CD14-positive monocyte (primary cell): ENCODE results near the gene IMPACT. TPM values are rescaled to one million over a fixed set of nuclear protein-coding genes. Genes with fewer than 3 reads are reported as not detected.

ENCODE experiments used
- DNase-seq, 3 donors: peaks; one replicate each; pipeline ENCODE4 v3.0.0-alpha.2; 2011 to 2022
- H2AFZ ChIP-seq: 2 replicates; pipeline ENCODE4 v1.6.0; 2012; ENCODE audit warnings: mild to moderate bottlenecking, low read depth, low read length, inconsistent platforms; ENCODE audit not compliant: insufficient read depth, poor library complexity, severe bottlenecking
- H3K27ac ChIP-seq, 2 donors: 1 replicate in 1 of 2; 2 replicates in 1 of 2; pipeline ENCODE4 v1.5.1; 2012 to 2013; ENCODE audit warnings: low read length in 2 of 2, control low read depth in 1 of 2, inconsistent platforms in 1 of 2, low read depth in 1 of 2, mild to moderate bottlenecking in 1 of 2
- H3K27me3 ChIP-seq, 2 donors: one replicate each; pipeline versions ENCODE4 v1.6.0 to v1.6.1; 2011 to 2013; ENCODE audit warnings: low read length in 2 of 2; ENCODE audit not compliant: control insufficient read depth in 2 of 2, insufficient read depth in 2 of 2
- H3K36me3 ChIP-seq, 2 donors: replicated peaks in 1 of 2; 1 replicate in 1 of 2; 2 replicates in 1 of 2; pipeline versions ENCODE4 v1.5.1 to v1.6.1; 2012 to 2013; ENCODE audit warnings: low read length in 2 of 2, control low read depth in 1 of 2, inconsistent platforms in 1 of 2, mild to moderate bottlenecking in 1 of 2; ENCODE audit not compliant: insufficient read depth in 2 of 2, control insufficient read depth in 1 of 2
- H3K4me1 ChIP-seq, 2 donors: 1 replicate in 1 of 2; 2 replicates in 1 of 2; pipeline versions ENCODE4 v1.5.1 to v1.6.1; 2012 to 2013; ENCODE audit warnings: low read length in 2 of 2, control low read depth in 1 of 2, inconsistent platforms in 1 of 2, mild to moderate bottlenecking in 1 of 2, moderate library complexity in 1 of 2; ENCODE audit not compliant: insufficient read depth in 2 of 2, control insufficient read depth in 1 of 2
- H3K4me2 ChIP-seq: replicated peaks from 2 replicates; pipeline ENCODE3; 2012; ENCODE audit warnings: low read length, moderate library complexity, mild to moderate bottlenecking; ENCODE audit not compliant: poor library complexity, severe bottlenecking; ENCODE audit errors: extremely low read depth
- H3K4me3 ChIP-seq, 3 experiments: fragments of 200-600 bp in 1 of 3; sonication (generic) in 1 of 3; replicated peaks in 1 of 3; 1 replicate in 2 of 3; 2 replicates in 1 of 3; pipeline ENCODE4 v1.5.1; 2011 to 2013; ENCODE audit warnings: low read length in 3 of 3, mild to moderate bottlenecking in 3 of 3, control low read depth in 2 of 3, low read depth in 2 of 3, inconsistent platforms in 1 of 3, moderate library complexity in 1 of 3
- H3K79me2 ChIP-seq: 2 replicates; pipeline ENCODE4 v1.6.0; 2012; ENCODE audit warnings: mild to moderate bottlenecking, control low read depth, inconsistent platforms, low read length, moderate library complexity; ENCODE audit not compliant: insufficient read depth
- H3K9ac ChIP-seq: 2 replicates; pipeline ENCODE4 v1.6.0; 2017; ENCODE audit warnings: low read length, mild to moderate bottlenecking; ENCODE audit not compliant: insufficient read depth, poor library complexity, severe bottlenecking
- H3K9me3 ChIP-seq, 2 donors: replicated peaks in 1 of 2; 1 replicate in 1 of 2; 2 replicates in 1 of 2; pipeline versions ENCODE4 v1.5.1 to v1.6.1; 2012 to 2013; ENCODE audit warnings: low read length in 2 of 2, control low read depth in 1 of 2; ENCODE audit not compliant: control insufficient read depth in 1 of 2, insufficient read depth in 1 of 2
- H4K20me1 ChIP-seq: 2 replicates; pipeline ENCODE4 v1.6.0; 2012; ENCODE audit warnings: mild to moderate bottlenecking, low read length, control low read depth, moderate library complexity; ENCODE audit not compliant: insufficient read depth
- H3K27ac Mint-ChIP-seq, 7 donors: one replicate each; pipeline ENCODE4 v1.8.0; 2020; ENCODE audit warnings: mild to moderate bottlenecking in 7 of 7, mixed read lengths in 7 of 7, moderate library complexity in 6 of 7, inconsistent platforms in 2 of 7
- H3K27me3 Mint-ChIP-seq, 3 donors: one replicate each; pipeline ENCODE4 v1.8.0; 2021 to 2022; ENCODE audit warnings: low read depth in 3 of 3, mild to moderate bottlenecking in 3 of 3, mixed read lengths in 3 of 3, moderate library complexity in 3 of 3, inconsistent platforms in 1 of 3
- H3K36me3 Mint-ChIP-seq, 2 donors: one replicate each; pipeline ENCODE4 v1.8.0; 2020; ENCODE audit warnings: mixed read lengths in 2 of 2, inconsistent platforms in 1 of 2, mild to moderate bottlenecking in 1 of 2
- H3K4me1 Mint-ChIP-seq: one replicate; pipeline ENCODE4 v1.8.0; 2020; ENCODE audit warnings: mild to moderate bottlenecking, mixed read lengths
- H3K4me3 Mint-ChIP-seq, 2 donors: one replicate each; pipeline ENCODE4 v1.8.0; 2020; ENCODE audit warnings: mild to moderate bottlenecking in 2 of 2, mixed read lengths in 2 of 2, moderate library complexity in 1 of 2
- H3K9me3 Mint-ChIP-seq, 7 donors: one replicate each; pipeline ENCODE4 v1.8.0; 2020 to 2022; ENCODE audit warnings: mixed read lengths in 7 of 7, mild to moderate bottlenecking in 6 of 7, moderate library complexity in 6 of 7, inconsistent platforms in 2 of 7
- WGBS: methylation state at CpG from one replicate; pipeline ENCODE4 v1.1.5; 2013; ENCODE audit warnings: missing lambda C conversion rate; ENCODE audit not compliant: insufficient coverage; 5-methylcytosine and 5-hydroxymethylcytosine counted together
- intact Hi-C, 2 donors: fragments of 100-400 bp; cut with micrococcal nuclease; formaldehyde crosslinking; loops; one replicate each; pipeline versions ENCODE4 v1.15.0 to v1.15.1; 2023
- polyA plus RNA-seq, 3 donors: library from polyadenylated mRNA; depleted of rRNA in 1 of 3; unstranded in 2 of 3; stranded (reverse) in 1 of 3; fragments of 300-500 nt in 2 of 3; fragments of >200 nt in 1 of 3; fragmentation: Illumina TruSeq in 2 of 3; gene quantifications; 1 replicate in 2 of 3; 2 replicates in 1 of 3; pipeline ENCODE4 v1.2.3, GENCODE V29; 2012 to 2021
- TF ChIP-seq, protein P1 (sequence below): fragments of 200-600 bp; IDR thresholded peaks from one replicate; pipeline ENCODE4 v1.8.0; 2022; ENCODE audit warnings: antibody characterized with exemption, mild to moderate bottlenecking

IMPACT gene
- polyA plus RNA-seq, 3 donors = 8.9 to 19.7 (median 15.8) TPM

DNA sequence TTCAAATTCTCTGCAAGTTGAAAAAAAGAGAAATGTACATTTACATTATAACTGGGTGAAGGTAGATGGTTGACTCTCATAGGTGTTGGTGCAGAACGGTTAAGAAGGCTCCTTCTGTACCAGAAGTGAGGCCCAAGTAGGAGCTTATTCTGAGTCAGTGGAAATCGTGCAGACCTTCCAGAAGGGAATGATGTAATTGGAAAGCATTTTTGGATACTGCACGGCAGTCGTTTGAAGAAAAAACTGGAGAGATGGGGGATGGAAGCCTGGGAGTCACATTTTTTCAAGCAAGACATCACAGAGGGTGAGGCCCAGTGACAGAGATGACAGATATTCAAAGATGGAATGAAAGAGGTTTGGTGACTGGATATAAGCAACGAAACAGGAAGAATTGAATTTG lies 73.3 kb downstream of the IMPACT start:
- no peak for DNase-seq
- Histone ChIP-seq H3K79me2 (no peaks in the 10 kb centered on the region), H3K9me3 (no peaks in the 10 kb centered on the region), H3K27ac (no peak overlapping the region), H4K20me1 (no peaks in the 10 kb centered on the region), H3K9ac (no peak overlapping the region), H3K4me2 (no peak overlapping the region), H3K4me1 (no peaks in the 10 kb centered on the region), H3K27me3 (no peaks in the 10 kb centered on the region), H3K36me3 (no peaks in the 10 kb centered on the region), H3K4me3 (no peak overlapping the region), H2AFZ (no peak overlapping the region)
- H3K4me1 Mint-ChIP-seq = no peaks in the 10 kb centered on the region
- 95% methylated on average over 5 of the region's 5 CpGs for WGBS
- H3K36me3 Mint-ChIP-seq = no peaks in the 10 kb centered on the region
- H3K4me3 Mint-ChIP-seq = no peak overlapping the region
- no peak overlapping the region for H3K27ac Mint-ChIP-seq
- intact Hi-C loops = no loop called here
- TF ChIP-seq, protein P1, sequence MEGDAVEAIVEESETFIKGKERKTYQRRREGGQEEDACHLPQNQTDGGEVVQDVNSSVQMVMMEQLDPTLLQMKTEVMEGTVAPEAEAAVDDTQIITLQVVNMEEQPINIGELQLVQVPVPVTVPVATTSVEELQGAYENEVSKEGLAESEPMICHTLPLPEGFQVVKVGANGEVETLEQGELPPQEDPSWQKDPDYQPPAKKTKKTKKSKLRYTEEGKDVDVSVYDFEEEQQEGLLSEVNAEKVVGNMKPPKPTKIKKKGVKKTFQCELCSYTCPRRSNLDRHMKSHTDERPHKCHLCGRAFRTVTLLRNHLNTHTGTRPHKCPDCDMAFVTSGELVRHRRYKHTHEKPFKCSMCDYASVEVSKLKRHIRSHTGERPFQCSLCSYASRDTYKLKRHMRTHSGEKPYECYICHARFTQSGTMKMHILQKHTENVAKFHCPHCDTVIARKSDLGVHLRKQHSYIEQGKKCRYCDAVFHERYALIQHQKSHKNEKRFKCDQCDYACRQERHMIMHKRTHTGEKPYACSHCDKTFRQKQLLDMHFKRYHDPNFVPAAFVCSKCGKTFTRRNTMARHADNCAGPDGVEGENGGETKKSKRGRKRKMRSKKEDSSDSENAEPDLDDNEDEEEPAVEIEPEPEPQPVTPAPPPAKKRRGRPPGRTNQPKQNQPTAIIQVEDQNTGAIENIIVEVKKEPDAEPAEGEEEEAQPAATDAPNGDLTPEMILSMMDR = no peak
- peaks cover 0 to 5% (median 2%) of the 10 kb centered on the region in 3 donors for H3K27me3 Mint-ChIP-seq
- H3K9me3 Mint-ChIP-seq = no peaks in the 10 kb centered on the region

DNA sequence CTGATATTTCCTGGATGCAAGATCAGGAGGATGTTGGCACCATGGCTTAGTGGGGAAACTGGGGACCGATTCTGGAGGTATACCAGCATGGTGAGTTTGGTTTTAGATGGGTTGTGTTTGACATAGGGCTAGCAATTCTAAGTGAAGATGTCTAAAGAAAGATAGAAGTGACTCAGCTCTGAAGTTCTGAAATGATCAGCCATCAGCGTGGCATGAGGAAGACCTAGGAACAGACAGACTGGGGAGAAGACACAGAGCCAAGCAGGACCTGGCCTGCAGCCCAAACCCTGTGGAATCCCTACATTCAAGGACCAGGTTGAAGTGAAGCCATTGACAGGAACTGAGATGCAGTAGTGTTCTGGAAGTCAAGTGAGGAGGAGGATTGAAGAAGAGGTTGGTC lies 73.7 kb downstream of the IMPACT start:
- no peaks in the 10 kb centered on the region for H3K9me3 Mint-ChIP-seq
- Histone ChIP-seq H4K20me1 (no peaks in the 10 kb centered on the region), H3K4me1 (no peaks in the 10 kb centered on the region), H3K27ac (no peak overlapping the region), H3K4me3 (no peak overlapping the region), H3K4me2 (no peak overlapping the region), H3K9me3 (no peaks in the 10 kb centered on the region), H3K9ac (no peak overlapping the region), H3K36me3 (no peaks in the 10 kb centered on the region), H3K27me3 (no peaks in the 10 kb centered on the region), H2AFZ (no peak overlapping the region), H3K79me2 (no peaks in the 10 kb centered on the region)
- TF ChIP-seq, protein P1 = no peak
- intact Hi-C loops = no loop called here
- H3K4me1 Mint-ChIP-seq = no peaks in the 10 kb centered on the region
- no peaks in the 10 kb centered on the region for H3K36me3 Mint-ChIP-seq
- H3K4me3 Mint-ChIP-seq = no peak overlapping the region
- H3K27me3 Mint-ChIP-seq = peaks cover 0 to 5% (median 2%) of the 10 kb centered on the region in 3 donors
- WGBS = 79% methylated on average over 2 of the region's 2 CpGs
- H3K27ac Mint-ChIP-seq = no peak overlapping the region
- DNase-seq = no peak
